Measurements from ENCODE around the gene ERC2. TPM values are rescaled to one million over a fixed set of nuclear protein-coding genes. Genes with fewer than 3 reads are reported as not detected.

ERC2 gene
- total RNA-seq, 1 donor from 2014 or later, result 48.3 TPM

DNA sequence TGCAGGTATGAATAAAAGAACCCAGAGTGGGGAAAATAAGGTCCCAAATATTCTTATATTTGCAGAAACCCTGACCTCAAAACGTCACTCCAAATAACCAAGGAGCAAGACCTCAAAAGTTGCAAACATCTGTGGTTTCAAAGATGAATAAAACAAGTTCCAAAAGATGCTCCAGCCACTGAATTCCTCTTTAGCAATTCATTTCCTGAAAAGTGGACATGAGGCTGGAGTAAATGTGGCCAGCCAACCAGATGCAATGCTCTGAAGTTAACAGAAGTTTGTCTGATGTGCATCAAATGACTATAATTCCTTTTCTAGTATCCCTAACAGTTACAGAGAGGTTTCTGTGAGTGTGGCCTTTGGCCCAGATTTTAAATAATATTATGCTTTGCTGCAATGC, 910.0 kb downstream of the ERC2 start:
- H3K9me3 Mint-ChIP-seq (ENCODE audit: unreplicated experiment), result no peaks in the 10 kb centered on the region

DNA sequence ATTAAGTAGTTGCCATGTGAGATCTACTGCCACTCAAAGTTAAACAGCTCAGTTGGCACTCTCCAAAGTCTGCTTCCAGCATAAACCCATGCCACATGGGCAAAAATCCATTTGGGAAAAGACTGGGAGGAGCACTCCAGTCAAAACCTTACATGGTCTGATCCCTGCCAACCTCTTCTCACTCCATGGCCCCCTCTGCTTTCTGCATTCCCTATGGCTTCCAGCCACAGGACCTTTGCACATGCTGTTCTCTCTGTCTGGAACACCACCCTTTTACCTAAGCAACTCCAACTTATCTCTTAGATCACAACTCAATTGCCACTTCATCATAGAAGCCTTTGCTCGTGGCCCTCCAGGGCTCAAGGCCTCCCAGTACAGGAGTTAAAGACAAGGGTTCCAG, 910.7 kb downstream of the ERC2 start:
- Mint-ChIP-seq H3K36me3 (ENCODE audit: unreplicated experiment) (no peaks in the 10 kb centered on the region), H3K4me3 (ENCODE audit: unreplicated experiment) (no peak overlapping the region), H3K9me3 (ENCODE audit: unreplicated experiment) (no peaks in the 10 kb centered on the region), H3K4me1 (ENCODE audit: low read depth, unreplicated experiment) (peaks cover 3% of the 10 kb centered on the region), H3K27me3 (ENCODE audit: unreplicated experiment) (peaks cover 4% of the 10 kb centered on the region), H3K27ac (ENCODE audit: unreplicated experiment) (no peak overlapping the region)
- no peak for DNase-seq
- TF ChIP-seq, protein P1, sequence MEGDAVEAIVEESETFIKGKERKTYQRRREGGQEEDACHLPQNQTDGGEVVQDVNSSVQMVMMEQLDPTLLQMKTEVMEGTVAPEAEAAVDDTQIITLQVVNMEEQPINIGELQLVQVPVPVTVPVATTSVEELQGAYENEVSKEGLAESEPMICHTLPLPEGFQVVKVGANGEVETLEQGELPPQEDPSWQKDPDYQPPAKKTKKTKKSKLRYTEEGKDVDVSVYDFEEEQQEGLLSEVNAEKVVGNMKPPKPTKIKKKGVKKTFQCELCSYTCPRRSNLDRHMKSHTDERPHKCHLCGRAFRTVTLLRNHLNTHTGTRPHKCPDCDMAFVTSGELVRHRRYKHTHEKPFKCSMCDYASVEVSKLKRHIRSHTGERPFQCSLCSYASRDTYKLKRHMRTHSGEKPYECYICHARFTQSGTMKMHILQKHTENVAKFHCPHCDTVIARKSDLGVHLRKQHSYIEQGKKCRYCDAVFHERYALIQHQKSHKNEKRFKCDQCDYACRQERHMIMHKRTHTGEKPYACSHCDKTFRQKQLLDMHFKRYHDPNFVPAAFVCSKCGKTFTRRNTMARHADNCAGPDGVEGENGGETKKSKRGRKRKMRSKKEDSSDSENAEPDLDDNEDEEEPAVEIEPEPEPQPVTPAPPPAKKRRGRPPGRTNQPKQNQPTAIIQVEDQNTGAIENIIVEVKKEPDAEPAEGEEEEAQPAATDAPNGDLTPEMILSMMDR (IDR thresholded peaks at IDR 0.05; ENCODE audit: partially characterized antibody, unreplicated experiment), result no peak

More for the DNA sequence above, 910.0 kb downstream of the ERC2 start:
- no peak for DNase-seq
- peaks cover 3% of the 10 kb centered on the region for H3K4me1 Mint-ChIP-seq (ENCODE audit: low read depth, unreplicated experiment)
- no peak overlapping the region for H3K27ac Mint-ChIP-seq (ENCODE audit: unreplicated experiment)
- TF ChIP-seq, protein P1 (IDR thresholded peaks at IDR 0.05; ENCODE audit: partially characterized antibody, unreplicated experiment), result no peak
- no peak overlapping the region for H3K4me3 Mint-ChIP-seq (ENCODE audit: unreplicated experiment)
- H3K27me3 Mint-ChIP-seq (ENCODE audit: unreplicated experiment), result peaks cover 4% of the 10 kb centered on the region
- no peaks in the 10 kb centered on the region for H3K36me3 Mint-ChIP-seq (ENCODE audit: unreplicated experiment)

DNA sequence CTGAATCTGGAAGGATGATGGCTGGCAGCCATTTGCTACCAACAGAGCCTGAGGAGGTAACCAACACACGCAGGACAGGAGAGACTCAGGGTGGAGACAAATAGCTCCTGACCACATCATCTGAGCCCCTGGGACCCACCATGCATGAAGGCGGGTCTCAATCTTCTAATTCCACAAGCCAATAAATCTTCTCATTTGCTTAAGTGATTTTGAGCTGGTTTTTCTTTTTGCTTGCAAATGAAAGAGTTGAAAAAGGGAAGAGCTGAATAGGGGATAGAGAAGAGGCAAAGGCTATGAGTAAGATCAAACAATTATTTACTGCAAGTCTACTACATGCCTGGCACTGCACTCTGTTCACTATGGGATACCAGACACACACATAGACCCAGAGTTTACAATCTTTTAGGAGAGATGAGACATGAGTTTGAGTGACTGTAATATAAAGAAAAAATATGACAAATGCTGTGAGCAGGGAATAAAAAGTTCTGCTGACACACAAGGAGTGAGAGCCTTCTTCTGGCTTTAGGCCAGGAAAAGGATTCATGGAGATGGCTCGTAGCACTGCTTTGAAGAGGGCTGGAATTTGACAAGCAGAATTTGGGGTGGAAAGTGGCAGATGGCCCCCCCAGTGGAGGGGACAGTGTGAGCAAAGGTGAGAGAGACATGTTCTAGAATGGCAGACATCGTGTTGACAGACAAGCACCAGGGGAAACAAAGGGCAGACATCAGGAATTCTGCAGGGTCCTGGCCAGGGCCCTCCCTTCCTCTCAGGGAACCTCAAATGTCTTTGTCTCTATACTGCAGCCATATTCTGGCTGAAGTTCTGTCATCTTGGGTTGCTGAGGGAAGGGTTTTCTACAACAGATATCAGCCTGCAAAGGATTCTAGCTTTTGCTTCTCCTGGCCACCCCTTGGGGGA, 911.4 kb downstream of the ERC2 start:
- H3K4me1 Mint-ChIP-seq (ENCODE audit: low read depth, unreplicated experiment), result peaks cover 3% of the 10 kb centered on the region
- no peak overlapping the region for H3K4me3 Mint-ChIP-seq (ENCODE audit: unreplicated experiment)
- H3K36me3 Mint-ChIP-seq (ENCODE audit: unreplicated experiment), result no peaks in the 10 kb centered on the region
- DNase-seq, result no peak
- TF ChIP-seq, protein P1 (IDR thresholded peaks at IDR 0.05; ENCODE audit: partially characterized antibody, unreplicated experiment), result no peak
- H3K9me3 Mint-ChIP-seq (ENCODE audit: unreplicated experiment), result no peaks in the 10 kb centered on the region
- H3K27me3 Mint-ChIP-seq (ENCODE audit: unreplicated experiment), result peaks cover 4% of the 10 kb centered on the region
- no peak overlapping the region for H3K27ac Mint-ChIP-seq (ENCODE audit: unreplicated experiment)

DNA sequence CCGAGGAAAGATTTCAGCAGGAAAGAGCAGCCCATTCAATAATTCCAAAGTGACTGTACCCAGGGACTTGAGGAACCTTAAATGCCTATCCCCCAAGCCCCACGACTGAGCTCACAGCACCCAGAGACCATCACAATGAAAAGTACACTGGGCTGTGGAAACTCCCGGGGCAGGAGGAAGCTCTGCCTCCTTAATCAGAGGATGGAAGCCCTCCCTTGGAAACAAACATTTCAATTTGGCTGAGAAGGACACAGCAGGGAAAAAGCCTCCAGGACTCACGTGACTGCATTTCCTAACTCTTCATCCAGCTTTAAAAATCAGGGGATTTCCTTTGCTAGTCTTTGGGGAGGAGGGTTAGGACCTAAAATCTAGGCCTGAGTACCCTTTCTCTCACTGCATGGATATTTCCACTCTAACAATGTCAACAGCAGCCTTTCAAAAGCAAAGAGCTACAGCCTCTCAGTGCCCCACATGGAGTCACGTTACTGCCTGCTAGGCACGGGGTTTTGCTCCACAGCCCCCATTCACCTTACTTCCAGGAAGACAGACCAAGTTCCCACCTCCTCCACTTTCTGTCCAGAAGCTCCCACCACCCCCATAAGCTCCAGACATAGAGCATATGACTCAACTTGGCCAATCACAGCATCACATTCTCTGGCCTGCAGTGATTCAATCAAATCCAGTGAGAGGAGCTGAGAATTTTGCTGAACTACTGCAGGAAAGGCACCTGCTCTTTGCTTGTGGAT, 912.2 kb downstream of the ERC2 start:
- TF ChIP-seq, protein P1 (IDR thresholded peaks at IDR 0.05; ENCODE audit: partially characterized antibody, unreplicated experiment), result no peak
- peaks cover 3% of the 10 kb centered on the region for H3K27me3 Mint-ChIP-seq (ENCODE audit: unreplicated experiment)
- no peaks in the 10 kb centered on the region for H3K36me3 Mint-ChIP-seq (ENCODE audit: unreplicated experiment)
- no peak overlapping the region for H3K4me3 Mint-ChIP-seq (ENCODE audit: unreplicated experiment)
- H3K27ac Mint-ChIP-seq (ENCODE audit: unreplicated experiment), result no peak overlapping the region
- peaks cover 3% of the 10 kb centered on the region for H3K4me1 Mint-ChIP-seq (ENCODE audit: low read depth, unreplicated experiment)
- H3K9me3 Mint-ChIP-seq (ENCODE audit: unreplicated experiment), result peaks cover 4% of the 10 kb centered on the region
- no peak for DNase-seq
